OCI-LY7 (cell line): ENCODE measurements around the gene APBB2. TPM values are rescaled to one million over a fixed set of nuclear protein-coding genes. Genes with fewer than 3 reads are reported as not detected.

Source experiments
- BruUV-seq: library from RNA; stranded (reverse); fragments of 400-500 nt; replicated peaks from 2 replicates; lab custom pipeline; 2021; lab: Mats Ljungman, UMichigan
- CTCF ChIA-PET: fragments of 300-600 bp; sonication (Branson Sonifier 250); formaldehyde crosslinking; loops from one replicate; lab custom pipeline; 2022; ENCODE audit warnings: antibody characterized with exemption; ENCODE audit not compliant: unreplicated experiment; lab: Charles Lee
- POLR2A ChIA-PET: fragments of 300-600 bp; sonication (Branson Sonifier 250); formaldehyde crosslinking; loops from one replicate; lab custom pipeline; 2022; ENCODE audit warnings: antibody characterized with exemption; lab: Charles Lee
- DNase-seq: peaks from one replicate; pipeline ENCODE4 v3.0.0-alpha.2; 2015; ENCODE audit warnings: low spot score
- H2AFZ ChIP-seq: fragments of 200-600 bp; sonication (generic), shearing (Covaris generic); 2 replicates; pipeline ENCODE4 v1.6.1; 2014; ENCODE audit warnings: mild to moderate bottlenecking, antibody characterized with exemption, low read length, moderate library complexity
- H3K27ac ChIP-seq: fragments of 200-600 bp; sonication (generic); 2 replicates; pipeline ENCODE4 v1.5.1; 2014; ENCODE audit warnings: mixed run types, low read depth, mild to moderate bottlenecking, moderate library complexity, low read length, inconsistent platforms; ENCODE audit not compliant: poor library complexity, severe bottlenecking
- H3K36me3 ChIP-seq: fragments of 200-600 bp; sonication (generic); 2 replicates; pipeline ENCODE4 v1.6.1; 2014; ENCODE audit warnings: mild to moderate bottlenecking, antibody characterized with exemption, low read length, moderate library complexity, mixed read lengths; ENCODE audit not compliant: insufficient read depth
- H3K4me1 ChIP-seq: fragments of 200-600 bp; sonication (generic); 2 replicates; pipeline ENCODE4 v1.5.1; 2014; ENCODE audit warnings: mild to moderate bottlenecking, low read length; ENCODE audit not compliant: insufficient read depth, poor library complexity, severe bottlenecking
- H3K4me2 ChIP-seq: fragments of 200-600 bp; sonication (generic); 2 replicates; pipeline ENCODE4 v1.6.1; 2014; ENCODE audit warnings: mild to moderate bottlenecking, low read length
- H3K4me3 ChIP-seq: fragments of 200-600 bp; sonication (generic); 2 replicates; pipeline ENCODE4 v1.5.1; 2014; ENCODE audit warnings: mild to moderate bottlenecking, low read depth, low read length; ENCODE audit not compliant: poor library complexity, severe bottlenecking
- H3K79me2 ChIP-seq: fragments of 200-600 bp; sonication (generic); 2 replicates; pipeline ENCODE4 v1.6.1; 2016; ENCODE audit warnings: low read depth, mild to moderate bottlenecking, low read length, moderate library complexity, mixed read lengths; ENCODE audit not compliant: insufficient read depth
- H3K9me2 ChIP-seq: fragments of 200-600 bp; sonication (generic); 2 replicates; pipeline ENCODE4 v1.6.1; 2016; ENCODE audit warnings: mild to moderate bottlenecking, low read length, mixed read lengths; ENCODE audit not compliant: insufficient read depth
- H3K9me3 ChIP-seq: fragments of 200-600 bp; sonication (generic); 2 replicates; pipeline ENCODE4 v1.6.1; 2014; ENCODE audit warnings: mild to moderate bottlenecking, mixed run types, low read length, mixed read lengths
- H4K20me1 ChIP-seq: fragments of 200-600 bp; sonication (generic); 2 replicates; pipeline ENCODE4 v1.6.1; 2014; ENCODE audit warnings: mild to moderate bottlenecking, antibody characterized with exemption, low read length, moderate library complexity, mixed read lengths; ENCODE audit not compliant: insufficient read depth
- EZH2phosphoT487 ChIP-seq: fragments of 200-600 bp; sonication (generic); IDR thresholded peaks from 2 replicates; pipeline ENCODE4 v1.6.1; 2018; ENCODE audit warnings: low read depth, borderline replicate concordance, mild to moderate bottlenecking, mixed run types, antibody characterized with exemption, low read length, moderate library complexity, mixed read lengths
- intact Hi-C: fragments of 100-400 bp; cut with micrococcal nuclease; formaldehyde crosslinking; loops from one replicate; pipeline ENCODE4 v1.10.0; 2022; ENCODE audit not compliant: unreplicated experiment
- total RNA-seq, 2 experiments: library from RNA; depleted of rRNA in 1 of 2; stranded (reverse); fragments of >200 nt in 1 of 2; shearing (Covaris generic) in 1 of 2; gene quantifications; 2 replicates each; pipeline ENCODE4 v1.2.3, GENCODE V29; 2014 to 2022
- TF ChIP-seq, protein P1 (sequence below): fragments of 200-600 bp; sonication (generic); conservative IDR thresholded peaks from 2 replicates; pipeline ENCODE4 v1.5.1; 2014; ENCODE audit warnings: mild to moderate bottlenecking, antibody characterized with exemption, low read length, moderate library complexity, mixed read lengths

The APBB2 gene
- total RNA-seq, 2 experiments from 2014 or later = 66.4 to 88.5 TPM

DNA sequence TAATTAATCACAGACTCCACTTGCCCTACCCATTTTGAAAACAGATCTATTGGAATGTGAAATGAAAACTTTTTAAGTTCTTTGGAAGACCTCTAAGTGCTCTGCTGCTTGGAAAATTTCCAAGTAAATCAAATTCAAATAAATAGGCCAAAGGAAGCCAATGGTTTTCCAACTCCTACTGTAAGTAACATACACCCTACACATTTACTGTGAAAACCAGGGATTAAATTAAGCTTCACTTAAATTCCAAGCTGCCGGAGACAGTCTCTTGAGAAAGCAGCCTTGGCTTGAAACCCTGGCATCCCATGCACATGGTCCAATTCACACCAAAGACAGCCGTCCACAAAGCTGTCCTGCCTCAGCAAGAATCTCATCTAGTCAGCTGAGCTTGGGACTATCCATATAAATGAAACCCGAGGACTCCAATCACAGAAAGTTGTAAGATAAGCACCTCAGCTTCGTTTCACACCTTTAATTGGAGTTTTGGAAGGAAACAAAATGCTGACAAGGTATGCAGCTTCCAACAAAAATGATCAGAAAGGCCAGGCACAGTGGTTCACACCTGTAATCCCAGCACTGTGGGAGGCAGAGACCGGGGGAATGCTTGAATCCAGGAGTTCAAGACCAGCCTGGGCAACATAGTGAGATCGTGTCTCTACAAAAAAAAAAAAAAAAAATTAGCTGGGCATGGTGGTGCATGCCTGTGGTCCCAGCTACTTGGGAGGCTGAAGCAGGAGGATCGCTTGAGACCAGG is 88.6 kb downstream of the APBB2 start:
- no peak for DNase-seq
- no peak overlapping the region for H2AFZ ChIP-seq
- POLR2A ChIA-PET = no interaction called here
- H3K79me2 ChIP-seq = no peaks in the 10 kb centered on the region
- H3K4me2 ChIP-seq = no peak overlapping the region
- no peaks in the 10 kb centered on the region for H3K9me3 ChIP-seq
- BruUV-seq = no TSS peak
- CTCF ChIA-PET = no interaction called here
- no peaks in the 10 kb centered on the region for H3K36me3 ChIP-seq
- no peaks in the 10 kb centered on the region for H3K4me1 ChIP-seq
- no peak overlapping the region for H3K4me3 ChIP-seq
- no peak overlapping the region for H3K27ac ChIP-seq
- no peaks in the 10 kb centered on the region for H4K20me1 ChIP-seq
- TF ChIP-seq EZH2phosphoT487 = no peak
- TF ChIP-seq, protein P1, sequence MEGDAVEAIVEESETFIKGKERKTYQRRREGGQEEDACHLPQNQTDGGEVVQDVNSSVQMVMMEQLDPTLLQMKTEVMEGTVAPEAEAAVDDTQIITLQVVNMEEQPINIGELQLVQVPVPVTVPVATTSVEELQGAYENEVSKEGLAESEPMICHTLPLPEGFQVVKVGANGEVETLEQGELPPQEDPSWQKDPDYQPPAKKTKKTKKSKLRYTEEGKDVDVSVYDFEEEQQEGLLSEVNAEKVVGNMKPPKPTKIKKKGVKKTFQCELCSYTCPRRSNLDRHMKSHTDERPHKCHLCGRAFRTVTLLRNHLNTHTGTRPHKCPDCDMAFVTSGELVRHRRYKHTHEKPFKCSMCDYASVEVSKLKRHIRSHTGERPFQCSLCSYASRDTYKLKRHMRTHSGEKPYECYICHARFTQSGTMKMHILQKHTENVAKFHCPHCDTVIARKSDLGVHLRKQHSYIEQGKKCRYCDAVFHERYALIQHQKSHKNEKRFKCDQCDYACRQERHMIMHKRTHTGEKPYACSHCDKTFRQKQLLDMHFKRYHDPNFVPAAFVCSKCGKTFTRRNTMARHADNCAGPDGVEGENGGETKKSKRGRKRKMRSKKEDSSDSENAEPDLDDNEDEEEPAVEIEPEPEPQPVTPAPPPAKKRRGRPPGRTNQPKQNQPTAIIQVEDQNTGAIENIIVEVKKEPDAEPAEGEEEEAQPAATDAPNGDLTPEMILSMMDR = no peak
- intact Hi-C loops = no loop called here
- no peaks in the 10 kb centered on the region for H3K9me2 ChIP-seq

DNA sequence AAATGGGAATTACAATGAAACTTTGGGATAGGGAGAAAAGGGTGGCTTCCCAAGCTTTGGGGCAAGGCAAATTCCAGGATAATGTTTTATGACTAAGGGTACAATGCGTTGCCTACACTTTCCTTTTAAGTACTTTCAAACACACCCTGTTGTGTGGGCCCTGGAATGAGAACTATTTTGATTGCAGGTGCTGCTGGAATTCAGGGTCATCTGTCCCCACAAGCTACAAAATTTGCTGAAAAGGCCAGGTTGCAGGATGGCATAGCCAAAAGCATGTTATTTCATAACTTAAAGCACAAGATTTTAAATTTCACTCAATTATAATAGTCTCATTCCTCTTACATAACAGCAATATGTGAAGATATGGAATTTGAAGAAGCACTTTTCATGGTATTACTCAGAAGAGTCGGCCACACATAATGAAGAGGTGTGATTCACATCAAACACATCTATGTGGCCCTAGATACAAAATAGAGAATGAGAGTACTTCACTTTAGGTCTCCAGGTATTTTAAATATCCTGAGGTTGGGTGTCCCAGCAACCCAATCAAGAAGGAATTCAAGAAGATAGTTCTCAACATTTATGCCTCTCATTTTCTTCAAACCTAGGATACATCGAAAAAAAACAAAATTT is 89.3 kb downstream of the APBB2 start:
- H3K4me2 ChIP-seq = no peak overlapping the region

More for the DNA sequence above, 89.3 kb downstream of the APBB2 start:
- BruUV-seq = no TSS peak
- intact Hi-C loops = no loop called here
- H3K9me3 ChIP-seq = no peaks in the 10 kb centered on the region
- no peaks in the 10 kb centered on the region for H3K9me2 ChIP-seq
- ChIA-PET CTCF (no interaction called here), POLR2A (interaction anchor here (1.1 to 1.8 kb wide), 2 partner anchors 11 to 62 kb away, joined by 5 read pairs; no protein-coding TSS in a partner anchor)
- H3K79me2 ChIP-seq = no peaks in the 10 kb centered on the region
- DNase-seq = no peak
- H3K36me3 ChIP-seq = no peaks in the 10 kb centered on the region
- H3K27ac ChIP-seq = no peak overlapping the region
- no peak overlapping the region for H3K4me3 ChIP-seq
- no peak for TF ChIP-seq EZH2phosphoT487
- TF ChIP-seq, protein P1 = no peak
- H3K4me1 ChIP-seq = no peaks in the 10 kb centered on the region
- no peaks in the 10 kb centered on the region for H4K20me1 ChIP-seq
- H2AFZ ChIP-seq = no peak overlapping the region
